Skeletal muscle cell (primary cell): ENCODE results near the gene KRTAP4-16.
A peak's percentile ranks its signal among the peaks of the same experiment; 100 is the strongest.
"Not testable (repeated sequence)": the region's sequence is repeated elsewhere in the genome, so short reads cannot be mapped to it uniquely, and the experiment has no call there.

Experiments used
- DNase-seq: peaks from one replicate; pipeline ENCODE4 v3.0.0-alpha.2; 2010; ENCODE audit warnings: low read depth
- H3K4me3 ChIP-seq: 2 replicates; pipeline ENCODE4 v1.5.1; 2011; ENCODE audit warnings: low read depth, mild to moderate bottlenecking, control low read depth, low read length, moderate library complexity

The KRTAP4-16 gene

DNA sequence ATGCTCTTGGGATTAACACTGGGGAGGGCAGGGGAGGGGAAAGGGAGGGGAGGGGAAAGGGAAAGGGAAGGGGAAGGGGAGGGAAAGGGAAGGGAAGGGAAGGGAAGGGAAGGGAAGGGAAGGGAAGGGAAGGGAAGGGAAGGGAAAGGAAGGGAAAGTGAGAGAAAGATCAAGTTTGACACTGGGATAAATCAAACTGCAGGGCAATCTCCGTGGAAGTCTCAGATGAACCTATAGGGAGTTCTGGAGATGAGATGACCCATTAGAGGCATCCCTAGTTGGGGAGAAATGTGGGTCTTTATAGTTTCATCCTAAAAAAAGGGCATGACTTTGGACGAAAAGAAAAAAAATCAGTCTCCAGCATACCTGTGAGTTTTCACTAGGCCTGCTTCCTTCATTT, 19.7 kb upstream of the KRTAP4-16 start:
- DNase-seq = no peak
- H3K4me3 ChIP-seq = no peak overlapping the region

DNA sequence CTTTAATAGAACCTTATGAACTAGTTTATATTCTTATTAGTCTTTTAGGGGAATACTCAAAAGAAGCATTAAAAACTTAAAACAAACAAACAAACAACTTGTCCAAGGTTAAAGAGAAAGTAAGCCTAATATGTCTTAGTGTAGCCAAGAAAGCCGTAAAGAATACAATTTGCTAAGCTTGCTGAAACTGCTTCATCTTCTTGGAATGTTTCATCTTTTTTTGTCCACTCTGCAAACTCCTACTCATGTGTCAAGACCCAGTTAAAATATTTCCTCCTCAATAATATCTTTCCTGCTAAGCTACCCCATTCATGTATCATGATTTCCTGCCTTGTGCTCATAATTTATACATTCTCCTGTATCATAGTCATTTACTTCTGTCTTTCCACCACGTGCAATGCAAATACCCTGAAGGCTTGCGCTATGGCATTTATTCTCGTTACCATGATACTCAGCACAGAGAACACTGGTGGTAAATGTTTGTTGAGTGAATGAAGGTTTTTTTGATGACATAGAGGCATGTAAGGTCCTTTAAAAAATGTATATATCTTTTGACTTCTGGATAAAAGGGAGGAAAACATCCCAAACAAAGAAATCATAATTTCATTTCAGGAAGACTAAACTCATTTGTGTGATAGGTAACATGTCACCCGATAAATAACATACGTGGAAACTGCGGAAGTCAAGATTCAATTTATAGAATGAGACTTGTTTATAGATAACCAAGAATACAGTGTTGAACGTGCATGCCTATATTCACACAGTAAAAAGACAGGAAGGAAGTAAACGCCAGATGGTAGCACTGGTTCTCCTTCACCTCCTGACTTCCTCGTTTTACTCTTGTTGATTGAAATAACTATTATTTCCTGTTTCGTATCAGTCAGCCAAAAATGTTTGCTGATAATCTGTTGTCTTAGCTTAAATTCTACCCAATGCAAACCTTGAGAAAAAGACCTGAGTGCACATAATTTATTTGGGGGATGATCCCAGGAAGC, 18.0 kb upstream of the KRTAP4-16 start:
- not testable (repeated sequence) for H3K4me3 ChIP-seq, DNase-seq

DNA sequence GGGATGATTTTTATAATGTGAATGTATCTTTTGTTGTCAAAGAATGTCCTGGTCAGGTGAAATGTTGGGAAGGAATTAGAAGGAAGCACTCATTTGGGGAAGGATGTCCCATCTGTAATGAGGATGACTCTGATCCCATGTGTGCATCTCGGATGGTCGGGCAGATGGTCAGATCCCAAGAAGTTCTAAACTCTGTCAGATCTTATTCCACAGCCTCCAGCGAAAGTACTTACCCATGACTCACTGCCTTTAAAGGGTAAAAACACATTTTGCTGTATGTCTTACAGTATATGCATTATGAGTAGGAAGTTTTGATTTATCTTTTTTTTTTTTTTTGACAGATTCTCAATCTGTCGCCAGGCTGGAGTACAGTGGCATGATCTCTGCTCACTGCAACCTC, 16.7 kb upstream of the KRTAP4-16 start:
- DNase-seq = no peak
- no peak overlapping the region for H3K4me3 ChIP-seq

DNA sequence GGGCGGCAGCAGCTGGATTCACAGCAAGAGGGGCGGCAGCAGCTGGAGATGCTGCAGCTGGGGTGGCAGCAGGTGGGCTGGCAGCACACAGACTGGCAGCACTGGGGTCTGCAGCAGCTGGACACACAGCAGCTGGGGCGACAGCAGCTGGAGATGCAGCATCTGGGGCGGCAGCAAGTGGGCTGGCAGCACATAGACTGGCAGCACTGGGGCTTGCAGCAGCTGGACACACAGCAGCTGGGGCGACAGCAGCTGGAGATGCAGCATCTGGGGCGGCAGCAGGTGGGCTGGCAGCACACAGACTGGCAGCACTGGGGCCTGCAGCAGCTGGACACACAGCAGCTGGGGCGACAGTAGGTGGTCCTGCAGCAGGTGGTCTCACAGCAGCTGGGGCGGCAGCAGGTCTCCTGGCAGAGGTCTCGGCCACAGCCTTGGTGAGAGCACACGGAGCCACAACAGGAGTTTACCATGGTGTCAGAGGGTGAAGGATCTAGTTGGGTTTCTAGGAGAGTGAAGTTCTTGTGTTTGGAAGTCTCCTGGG, 15.9 kb upstream of the KRTAP4-16 start, which contains the start of gene KRTAP4-11:
KRTAP4-11 (minus strand) TSS at position 528 of the 541 bp plus-strand sequence; CDS start at position 470, 58 bp downstream.
- H3K4me3 ChIP-seq, DNase-seq: not testable (repeated sequence)

DNA sequence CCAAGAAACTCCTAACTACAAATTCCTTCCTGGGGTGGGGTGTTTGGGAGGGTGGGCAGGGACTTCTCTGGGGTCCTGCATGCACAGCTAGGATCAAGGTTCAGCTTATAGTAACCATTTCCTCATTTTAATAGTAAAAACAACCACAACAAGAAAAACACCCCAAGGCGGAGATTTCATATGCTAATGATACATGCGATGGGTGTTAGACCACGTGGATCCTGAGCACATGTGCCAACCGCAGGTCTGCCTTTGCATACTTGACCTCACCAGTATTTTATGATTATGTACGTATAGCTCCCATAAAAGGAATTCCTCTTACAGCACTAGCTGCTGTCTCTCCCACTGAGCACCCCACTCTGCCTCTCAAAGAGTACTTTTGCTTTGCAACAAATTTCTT, 14.3 kb upstream of the KRTAP4-16 start:
- no peak overlapping the region for H3K4me3 ChIP-seq
- DNase-seq = no peak

DNA sequence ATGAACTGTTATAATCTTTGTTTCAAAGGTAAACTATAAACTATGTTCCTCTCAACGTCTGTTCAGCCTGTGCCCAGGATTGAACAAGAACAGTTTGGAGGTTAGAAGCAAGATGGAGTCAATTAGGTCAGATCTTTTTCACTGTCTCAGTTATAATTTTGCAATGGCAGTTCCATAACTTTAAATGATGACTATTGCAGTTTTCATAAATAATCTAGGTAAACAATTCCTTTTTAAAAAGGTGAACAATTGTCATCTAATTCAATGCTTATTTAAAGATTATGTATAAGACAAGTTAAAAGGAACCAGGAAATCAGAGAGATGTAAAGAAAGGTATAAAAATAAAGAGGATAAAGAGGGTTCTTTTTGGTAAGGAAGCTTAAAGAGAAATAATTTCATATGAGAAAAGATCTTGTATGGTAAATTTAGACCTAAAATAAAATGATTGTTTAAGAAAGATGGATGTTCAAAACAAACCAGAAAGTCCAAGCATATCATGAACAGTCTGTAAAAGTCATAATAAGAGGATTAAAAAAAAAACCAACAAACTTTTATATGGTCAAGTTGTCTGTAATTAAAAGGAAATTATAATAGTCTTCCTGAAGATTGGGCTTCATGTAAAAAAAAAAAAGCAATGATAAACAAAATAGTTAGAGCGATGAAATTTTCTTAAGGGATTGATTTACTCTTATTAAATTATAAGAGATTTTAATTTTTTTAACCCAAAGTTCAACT, 9.3 kb upstream of the KRTAP4-16 start:
- no peak for DNase-seq
- H3K4me3 ChIP-seq = no peak overlapping the region

DNA sequence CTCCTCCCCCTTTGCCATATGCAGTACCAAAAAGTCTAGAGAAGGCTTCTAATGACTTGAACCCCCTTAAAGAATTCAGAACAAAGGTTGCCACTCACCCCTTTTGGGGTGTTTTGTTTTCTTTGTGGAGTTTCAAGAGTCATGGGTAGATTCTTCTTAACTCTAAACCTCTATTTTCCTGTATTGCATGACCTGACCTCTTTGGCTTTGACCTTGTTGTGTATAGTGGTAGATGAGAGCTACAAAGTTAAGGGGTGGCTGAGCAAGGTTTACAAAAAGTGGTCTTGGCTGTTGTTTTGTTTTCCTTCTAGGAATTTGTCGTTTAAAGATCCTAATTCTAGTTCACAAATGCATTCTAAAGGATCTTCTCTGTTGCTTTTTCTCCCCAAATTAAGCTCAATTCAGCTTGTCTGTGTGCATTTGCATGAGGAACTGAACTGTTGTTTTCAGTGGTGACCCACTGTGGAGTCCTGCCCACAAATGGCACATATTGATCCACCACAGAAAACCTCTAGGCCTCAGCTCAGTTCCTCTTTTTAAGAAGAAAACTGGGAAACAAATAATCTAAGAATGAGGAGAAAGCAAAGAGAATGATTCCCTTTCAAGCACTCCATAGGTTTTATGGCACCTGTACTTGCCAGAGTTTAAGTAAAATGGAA, 6.8 kb upstream of the KRTAP4-16 start:
- DNase-seq, H3K4me3 ChIP-seq: not testable (repeated sequence)

DNA sequence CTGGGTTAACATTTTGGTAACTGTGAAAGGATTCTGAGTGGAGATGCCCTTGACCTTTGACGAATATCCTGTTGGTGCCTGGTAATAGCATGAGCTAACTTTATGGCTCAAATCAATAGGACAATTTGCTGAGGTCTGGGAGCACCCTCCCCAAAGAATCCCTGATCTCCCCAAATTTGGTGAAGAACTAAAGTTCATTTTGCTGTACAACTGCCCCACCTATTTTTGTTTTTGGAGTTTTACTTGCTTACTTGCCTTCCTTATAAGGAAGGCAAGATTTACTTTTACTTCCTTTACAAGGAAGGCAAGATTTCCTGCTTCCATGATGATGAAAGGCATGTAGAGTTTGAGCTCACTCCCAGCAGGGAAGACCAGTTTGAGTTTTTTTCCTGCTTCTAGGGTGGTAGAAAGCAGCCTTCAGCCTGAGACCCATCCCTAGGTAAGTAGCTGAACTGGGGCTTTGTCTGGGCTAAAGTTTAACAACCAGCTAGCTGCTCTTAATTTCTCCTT, 6.0 kb upstream of the KRTAP4-16 start:
- H3K4me3 ChIP-seq = no peak overlapping the region
- DNase-seq = no peak

DNA sequence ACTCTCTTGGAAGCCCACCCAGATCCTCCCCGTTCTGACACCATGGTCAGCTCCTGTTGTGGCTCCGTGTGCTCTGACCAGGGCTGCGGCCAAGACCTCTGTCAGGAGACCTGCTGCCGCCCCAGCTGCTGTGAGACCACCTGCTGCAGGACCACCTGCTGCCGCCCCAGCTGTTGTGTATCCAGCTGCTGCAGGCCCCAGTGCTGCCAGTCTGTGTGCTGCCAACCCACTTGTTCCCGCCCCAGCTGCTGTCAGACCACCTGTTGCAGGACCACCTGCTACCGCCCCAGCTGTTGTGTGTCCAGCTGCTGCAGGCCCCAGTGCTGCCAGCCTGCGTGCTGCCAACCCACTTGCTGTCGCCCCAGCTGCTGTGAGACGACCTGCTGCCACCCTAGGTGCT, 3.3 kb upstream of the KRTAP4-16 start, which contains the start of gene KRTAP4-9:
KRTAP4-9 (plus strand) TSS at position 43 of the 400 bp plus-strand sequence; CDS start at position 43, 0 bp downstream.
- H3K4me3 ChIP-seq, DNase-seq: not testable (repeated sequence)

DNA sequence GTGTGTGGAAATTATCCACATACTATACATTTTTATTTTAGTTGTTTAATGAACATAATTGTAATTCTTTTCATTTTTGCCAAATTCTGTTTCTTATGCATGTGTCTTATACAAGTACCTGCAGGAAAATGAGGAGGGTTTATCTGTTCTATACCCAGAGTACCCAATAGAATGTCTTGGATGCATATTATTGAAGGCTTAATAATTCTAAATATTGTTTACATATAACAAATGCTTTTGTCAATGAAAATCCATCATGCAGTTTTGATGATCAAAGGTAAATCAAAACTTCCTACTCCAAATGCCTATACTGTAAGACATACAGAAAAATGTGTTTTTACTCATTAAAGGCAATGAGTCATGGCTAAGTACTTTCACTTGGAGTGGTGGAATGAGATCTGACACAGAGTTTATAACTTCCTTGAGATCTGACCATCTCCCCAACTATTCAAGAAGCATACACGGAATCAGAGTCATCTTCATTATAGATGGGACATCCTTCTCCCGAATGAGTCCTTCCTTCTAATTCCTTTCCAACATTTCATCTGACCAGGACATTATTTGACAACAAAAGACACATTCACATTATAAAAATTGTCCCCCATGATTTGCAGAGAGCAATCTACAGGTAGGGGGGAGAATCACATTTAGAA, 2.5 kb upstream of the KRTAP4-16 start:
- DNase-seq = peak; percentile 34
- H3K4me3 ChIP-seq = not testable (repeated sequence)

DNA sequence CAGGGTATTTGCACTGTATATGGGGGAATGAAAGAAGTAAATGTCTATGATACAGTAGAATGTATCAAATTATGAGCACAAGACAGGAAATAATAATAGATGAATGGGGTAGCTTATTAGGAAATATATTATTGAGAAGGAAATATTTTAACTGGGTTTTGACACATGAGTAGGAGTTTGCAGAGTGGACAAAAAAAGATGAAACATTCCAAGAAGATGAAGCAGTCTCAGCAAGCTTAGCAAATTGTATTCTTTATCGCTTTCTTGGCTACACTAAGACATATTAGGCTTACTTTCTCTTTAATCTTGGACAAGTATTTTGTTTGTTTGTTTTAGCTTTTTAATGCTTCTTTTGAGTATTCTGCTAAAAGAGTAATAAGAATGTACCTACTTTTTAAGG, 1.9 kb upstream of the KRTAP4-16 start:
- DNase-seq = no peak

DNA sequence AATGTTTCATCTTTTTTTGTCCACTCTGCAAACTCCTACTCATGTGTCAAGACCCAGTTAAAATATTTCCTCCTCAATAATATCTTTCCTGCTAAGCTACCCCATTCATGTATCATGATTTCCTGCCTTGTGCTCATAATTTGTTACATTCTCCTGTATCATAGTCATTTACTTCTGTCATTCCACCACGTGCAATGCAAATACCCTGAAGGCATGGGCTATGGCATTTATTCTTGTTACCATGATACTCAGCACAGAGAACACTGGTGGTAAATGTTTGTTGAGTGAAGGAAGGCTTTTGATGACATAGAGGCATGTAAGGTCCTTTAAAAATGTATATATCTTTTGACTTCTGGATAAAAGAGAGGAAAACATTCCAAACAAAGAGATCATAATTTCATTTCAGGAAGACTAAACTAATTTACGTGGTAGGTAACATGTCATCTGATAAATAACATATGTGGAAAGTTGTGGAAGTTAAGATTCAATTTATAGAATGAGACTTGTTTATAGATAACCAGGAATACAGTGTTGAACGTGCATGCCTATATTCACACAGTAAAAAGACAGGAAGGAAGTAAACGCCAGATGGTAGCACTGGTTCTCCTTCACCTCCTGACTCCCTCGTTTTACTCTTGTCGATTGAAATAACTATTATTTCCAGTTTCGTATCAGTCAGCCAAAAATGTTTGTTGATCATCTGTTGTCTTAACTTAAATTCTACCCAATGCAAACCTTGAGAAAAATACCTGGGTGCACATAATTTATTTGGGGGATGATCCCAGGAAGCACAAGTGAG, 2.1 kb downstream of the KRTAP4-16 start:
- not testable (repeated sequence) for H3K4me3 ChIP-seq, DNase-seq

More for the DNA sequence above, 1.9 kb upstream of the KRTAP4-16 start:
- no peak overlapping the region for H3K4me3 ChIP-seq

DNA sequence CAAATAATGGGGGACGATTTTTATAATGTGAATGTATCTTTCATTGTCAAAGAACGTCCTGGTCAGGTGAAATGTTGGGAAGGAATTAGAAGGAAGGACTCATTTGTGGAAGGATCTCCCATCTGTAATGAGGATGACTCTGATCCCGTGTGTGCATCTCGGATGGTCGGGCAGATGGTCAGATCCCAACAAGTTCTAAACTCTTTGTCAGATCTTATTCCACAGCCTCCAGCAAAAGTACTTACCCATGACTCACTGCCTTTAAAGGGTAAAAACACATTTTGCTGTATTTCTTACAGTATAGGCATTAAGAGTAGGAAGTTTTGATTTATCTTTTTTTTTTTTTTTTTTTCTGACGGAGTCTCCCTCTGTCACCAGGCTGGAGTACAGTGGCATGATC, 3.5 kb downstream of the KRTAP4-16 start:
- DNase-seq = no peak
- H3K4me3 ChIP-seq = no peak overlapping the region

DNA sequence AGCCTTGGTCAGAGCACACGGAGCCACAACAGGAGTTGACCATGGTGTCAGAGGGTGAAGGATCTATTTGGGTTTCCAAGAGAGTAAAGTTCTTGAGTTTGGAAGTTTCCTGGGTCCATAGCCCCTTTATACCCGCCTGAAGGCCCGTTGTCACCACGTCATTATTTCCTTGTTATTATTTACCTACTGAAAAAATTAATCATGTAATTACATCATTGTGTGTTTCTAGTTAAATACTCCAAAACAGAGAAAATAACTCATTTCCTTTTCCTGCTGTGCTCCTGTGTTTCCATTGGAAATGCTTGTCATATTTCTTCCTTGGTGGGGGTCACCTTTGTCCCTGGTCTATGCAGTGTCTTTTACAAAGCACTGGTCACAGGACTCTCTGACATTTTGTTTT, 4.0 kb downstream of the KRTAP4-16 start, which contains the start of gene KRTAP4-8:
KRTAP4-8 (minus strand) TSS at position 101 of the 400 bp plus-strand sequence; CDS start at position 43, 58 bp downstream.
- no peak within 1 kb of the TSS for H3K4me3 ChIP-seq

DNA sequence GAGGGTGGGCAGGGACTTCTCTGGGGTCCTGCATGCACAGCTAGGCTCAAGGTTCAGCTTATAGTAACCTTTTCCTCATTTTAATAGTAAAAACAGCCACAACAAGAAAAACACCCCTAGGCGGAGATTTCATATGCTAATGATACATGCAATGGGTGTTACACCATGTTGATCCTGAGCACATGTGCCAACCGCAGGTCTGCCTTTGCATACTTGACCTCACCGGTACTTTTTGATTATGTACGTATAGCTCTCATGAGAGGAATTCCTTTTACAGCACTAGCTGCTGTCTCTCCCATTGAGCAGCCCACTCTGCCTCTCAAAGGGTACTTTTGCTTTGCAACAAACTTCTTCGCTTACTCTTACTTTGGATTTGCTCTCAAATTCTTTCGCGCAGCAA, 6.0 kb downstream of the KRTAP4-16 start:
- DNase-seq = no peak
- no peak overlapping the region for H3K4me3 ChIP-seq

More for the DNA sequence above, 4.0 kb downstream of the KRTAP4-16 start, which contains the start of gene KRTAP4-8:
- no peak for DNase-seq

DNA sequence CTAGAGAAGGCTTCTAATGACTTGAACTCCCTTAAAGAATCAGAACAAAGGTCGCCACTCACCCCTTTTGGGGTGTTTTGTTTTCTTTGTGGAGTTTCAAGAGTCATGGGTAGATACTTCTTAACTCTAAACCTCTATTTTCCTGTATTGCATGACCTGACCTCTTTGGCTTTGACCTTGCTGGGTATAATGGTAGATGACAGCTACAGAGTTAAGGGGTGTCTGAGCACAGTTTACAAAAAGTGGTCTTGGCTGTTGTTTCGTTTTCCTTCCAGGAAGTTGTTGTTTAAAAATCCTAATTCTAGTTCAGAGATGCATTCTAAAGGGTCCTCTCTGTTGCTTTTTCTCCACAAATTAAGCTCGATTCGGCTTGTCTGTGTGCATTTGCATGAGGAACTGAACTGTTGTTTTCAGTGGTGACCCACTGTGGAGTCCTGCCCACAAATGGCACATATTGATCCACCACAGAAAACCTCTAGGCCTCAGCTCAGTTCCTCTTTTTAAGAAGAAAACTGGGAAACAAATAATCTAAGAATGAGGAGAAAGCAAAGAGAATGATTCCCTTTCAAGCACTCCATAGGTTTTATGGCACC, 13.2 kb downstream of the KRTAP4-16 start:
- not testable (repeated sequence) for DNase-seq, H3K4me3 ChIP-seq

DNA sequence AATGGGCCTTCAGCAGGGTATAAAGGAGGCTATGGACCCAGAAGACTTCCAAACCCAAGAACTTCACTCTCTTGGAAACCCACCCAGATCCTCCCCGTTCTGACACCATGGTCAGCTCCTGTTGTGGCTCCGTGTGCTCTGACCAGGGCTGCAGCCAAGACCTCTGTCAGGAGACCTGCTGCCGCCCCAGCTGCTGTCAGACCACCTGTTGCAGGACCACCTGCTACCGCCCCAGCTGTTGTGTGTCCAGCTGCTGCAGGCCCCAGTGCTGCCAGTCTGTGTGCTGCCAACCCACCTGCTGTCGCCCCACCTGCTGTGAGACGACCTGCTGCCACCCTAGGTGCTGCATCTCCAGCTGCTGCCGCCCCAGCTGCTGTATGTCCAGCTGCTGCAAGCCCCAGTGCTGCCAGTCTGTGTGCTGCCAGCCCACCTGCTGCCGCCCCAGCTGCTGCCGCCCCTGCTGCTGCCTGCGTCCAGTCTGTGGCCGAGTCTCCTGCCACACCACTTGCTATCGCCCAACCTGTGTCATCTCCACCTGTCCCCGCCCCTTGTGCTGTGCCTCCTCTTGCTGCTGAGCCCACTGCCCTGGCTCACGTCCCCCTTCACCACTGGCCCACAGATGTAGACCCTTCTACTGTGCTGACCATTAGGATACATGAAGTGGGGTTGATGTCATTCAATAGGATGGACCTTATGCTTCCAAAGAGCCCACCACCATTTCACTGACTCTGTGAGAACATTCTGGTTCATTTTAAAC, 17.7 kb downstream of the KRTAP4-16 start, which contains the start of gene KRTAP4-7:
KRTAP4-7 (plus strand) TSS at position 51 of the 757 bp plus-strand sequence; CDS start at position 108, 57 bp downstream.
- not testable (repeated sequence) for H3K4me3 ChIP-seq

More for the DNA sequence above, 17.7 kb downstream of the KRTAP4-16 start, which contains the start of gene KRTAP4-7:
- not testable (repeated sequence) for DNase-seq
